GM19025 (cell line): Measurements from ENCODE around the gene NAV2.

Source experiments
- ATAC-seq: cut with Tn5 transposase; IDR thresholded peaks from one replicate; pipeline ENCODE4 v1.9.1; 2021; ENCODE audit warnings: mild to moderate bottlenecking, low read depth, moderate library complexity; ENCODE audit not compliant: unreplicated experiment

Gene NAV2

GRCh38 chr11:20008190-20008870 is 295.7 kb downstream of the NAV2 start:
- no peak for ATAC-seq

- no peak for ATAC-seq
Observed at GRCh38 chr11:20008871-20009644, 296.4 kb downstream of the NAV2 start.

GRCh38 chr11:20010156-20010850 is 297.7 kb downstream of the NAV2 start:
- no peak for ATAC-seq

GRCh38 chr11:20010851-20011225 is 298.2 kb downstream of the NAV2 start:
- no peak for ATAC-seq

GRCh38 chr11:20011307-20011951 is 298.8 kb downstream of the NAV2 start:
- ATAC-seq = no peak

GRCh38 chr11:20013346-20014066 is 300.9 kb downstream of the NAV2 start:
- ATAC-seq = no peak

GRCh38 chr11:20014067-20014402 is 301.4 kb downstream of the NAV2 start:
- no peak for ATAC-seq

- no peak for ATAC-seq
Observed at GRCh38 chr11:20015101-20015500, 302.5 kb downstream of the NAV2 start.

- no peak for ATAC-seq
Observed at GRCh38 chr11:20015529-20016427, 303.1 kb downstream of the NAV2 start.

- no peak for ATAC-seq
Observed at GRCh38 chr11:20016526-20016925, 303.9 kb downstream of the NAV2 start.

- ATAC-seq = no peak
Observed at GRCh38 chr11:20017320-20017719, 304.7 kb downstream of the NAV2 start.

- ATAC-seq = no peak
Observed at GRCh38 chr11:20020198-20020597, 307.6 kb downstream of the NAV2 start.

- no peak for ATAC-seq
Observed at GRCh38 chr11:20020716-20021115, 308.1 kb downstream of the NAV2 start.

GRCh38 chr11:20021212-20021611 is 308.6 kb downstream of the NAV2 start:
- no peak for ATAC-seq

GRCh38 chr11:20021771-20022362 is 309.2 kb downstream of the NAV2 start:
- no peak for ATAC-seq

GRCh38 chr11:20022363-20023081 is 309.9 kb downstream of the NAV2 start:
- ATAC-seq = no peak

GRCh38 chr11:20023082-20023426 is 310.4 kb downstream of the NAV2 start:
- no peak for ATAC-seq

GRCh38 chr11:20024172-20024935 is 311.7 kb downstream of the NAV2 start:
- ATAC-seq = no peak
